ENCODE measurements around the gene CMTM4.

Gene CMTM4

GRCh38 chr16:66740010-66740409 is 43.5 kb upstream of the CMTM4 start:
- TF ChIP-seq CTCF (IDR thresholded peaks at IDR 0.05; ENCODE audit: low read depth, low read length, missing control alignments) = peak; percentile 79
- Histone ChIP-seq H3K27ac (peak overlapping the region; percentile 90), H3K27me3 (replicated peaks) (no peaks in the 10 kb centered on the region), H3K4me3 (ENCODE audit: low read depth, low read length) (no peak overlapping the region), H3K36me3 (replicated peaks) (peaks cover 67% of the 10 kb centered on the region)
- DNase-seq = no peak
- in situ Hi-C loops (cut with HindIII; ENCODE audit: low pct_ligation_motif_present, low sequenced_read_pairs) = no loop called here

GRCh38 chr16:66735891-66736290 is 39.3 kb upstream of the CMTM4 start:
- no peak for DNase-seq
- in situ Hi-C loops (cut with HindIII; ENCODE audit: low pct_ligation_motif_present, low sequenced_read_pairs) = no loop called here
- Histone ChIP-seq H3K36me3 (replicated peaks) (peaks cover 82% of the 10 kb centered on the region), H3K4me3 (ENCODE audit: low read depth, low read length) (no peak overlapping the region), H3K27me3 (replicated peaks) (no peaks in the 10 kb centered on the region), H3K27ac (no peak overlapping the region)
- TF ChIP-seq CTCF (IDR thresholded peaks at IDR 0.05; ENCODE audit: low read depth, low read length, missing control alignments) = no peak

DNA sequence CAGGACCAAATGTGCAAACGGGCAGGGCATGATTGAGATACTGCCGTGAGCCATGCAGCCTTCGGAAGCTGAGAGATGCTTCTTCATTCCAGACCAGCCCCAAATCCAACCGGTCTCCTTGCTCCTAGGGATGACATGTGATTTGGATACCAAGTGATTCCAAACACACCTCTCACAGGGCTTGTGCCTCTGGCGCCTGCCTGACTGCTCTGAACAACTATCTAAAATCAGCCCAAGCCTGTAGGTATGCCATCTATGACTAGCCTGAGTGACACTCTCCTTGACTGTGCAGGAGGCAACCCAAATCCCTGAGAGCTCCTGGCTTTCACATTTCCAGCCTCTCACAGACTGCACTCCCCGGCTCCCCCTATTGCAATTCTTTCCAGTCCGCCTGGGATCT is 34.6 kb upstream of the CMTM4 start:
- in situ Hi-C loops (cut with HindIII; ENCODE audit: low pct_ligation_motif_present, low sequenced_read_pairs) = no loop called here
- Histone ChIP-seq H3K27me3 (replicated peaks) (no peaks in the 10 kb centered on the region), H3K27ac (no peak overlapping the region), H3K4me3 (ENCODE audit: low read depth, low read length) (no peak overlapping the region), H3K36me3 (replicated peaks) (peaks cover 89% of the 10 kb centered on the region)
- DNase-seq = no peak
- TF ChIP-seq CTCF (IDR thresholded peaks at IDR 0.05; ENCODE audit: low read depth, low read length, missing control alignments) = no peak

GRCh38 chr16:66728804-66729203 is 32.3 kb upstream of the CMTM4 start:
- H3K27ac ChIP-seq = no peak overlapping the region
- in situ Hi-C loops (cut with HindIII; ENCODE audit: low pct_ligation_motif_present, low sequenced_read_pairs) = no loop called here

GRCh38 chr16:66728117-66728787 is 31.7 kb upstream of the CMTM4 start:
- no peaks in the 10 kb centered on the region for H3K27me3 ChIP-seq (replicated peaks)
- no peak overlapping the region for H3K27ac ChIP-seq
- in situ Hi-C loops (cut with HindIII; ENCODE audit: low pct_ligation_motif_present, low sequenced_read_pairs) = no loop called here
- DNase-seq = no peak
- no peak overlapping the region for H3K4me3 ChIP-seq (ENCODE audit: low read depth, low read length)
- peaks cover 92% of the 10 kb centered on the region for H3K36me3 ChIP-seq (replicated peaks)
- TF ChIP-seq CTCF (IDR thresholded peaks at IDR 0.05; ENCODE audit: low read depth, low read length, missing control alignments) = peak; percentile 57

More at GRCh38 chr16:66728804-66729203, 32.3 kb upstream of the CMTM4 start:
- TF ChIP-seq CTCF (IDR thresholded peaks at IDR 0.05; ENCODE audit: low read depth, low read length, missing control alignments) = no peak
- Histone ChIP-seq H3K27me3 (replicated peaks) (no peaks in the 10 kb centered on the region), H3K36me3 (replicated peaks) (peaks cover 92% of the 10 kb centered on the region), H3K4me3 (ENCODE audit: low read depth, low read length) (no peak overlapping the region)
- no peak for DNase-seq

DNA sequence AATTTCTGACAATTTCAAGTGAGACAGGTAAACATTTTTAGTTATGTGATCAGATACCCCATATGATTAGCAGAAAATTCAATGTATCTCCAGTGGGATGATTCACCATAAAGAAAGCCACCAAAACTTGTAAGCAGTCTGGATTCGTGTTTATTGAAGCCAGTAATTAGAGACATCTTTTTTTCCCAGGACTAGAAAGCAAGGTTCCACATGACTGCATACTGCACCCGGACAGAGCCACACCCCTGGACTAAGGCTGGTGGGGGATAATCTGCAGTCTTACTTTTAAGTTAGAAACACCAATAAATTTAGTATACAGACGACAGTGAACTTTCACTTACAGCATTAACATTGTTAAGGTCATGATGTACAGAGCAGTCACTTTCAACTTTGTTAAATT is 24.2 kb upstream of the CMTM4 start:
- no peak for TF ChIP-seq CTCF (IDR thresholded peaks at IDR 0.05; ENCODE audit: low read depth, low read length, missing control alignments)
- in situ Hi-C loops (cut with HindIII; ENCODE audit: low pct_ligation_motif_present, low sequenced_read_pairs) = no loop called here
- Histone ChIP-seq H3K36me3 (replicated peaks) (peaks cover 53% of the 10 kb centered on the region), H3K27me3 (replicated peaks) (no peaks in the 10 kb centered on the region), H3K27ac (no peak overlapping the region), H3K4me3 (ENCODE audit: low read depth, low read length) (no peak overlapping the region)
- no peak for DNase-seq

All from brain microvascular endothelial cell (primary cell).